NCI-H82 (cell line): ENCODE data around the gene ERN2.
"Not testable (repeated sequence)": the region's sequence is repeated elsewhere in the genome, so short reads cannot be mapped to it uniquely, and the experiment has no call there.

ENCODE experiments used
- DNase-seq: peaks from one replicate; lab custom pipeline; 2025; lab: John Stamatoyannopoulos, UW

ERN2 gene

DNA sequence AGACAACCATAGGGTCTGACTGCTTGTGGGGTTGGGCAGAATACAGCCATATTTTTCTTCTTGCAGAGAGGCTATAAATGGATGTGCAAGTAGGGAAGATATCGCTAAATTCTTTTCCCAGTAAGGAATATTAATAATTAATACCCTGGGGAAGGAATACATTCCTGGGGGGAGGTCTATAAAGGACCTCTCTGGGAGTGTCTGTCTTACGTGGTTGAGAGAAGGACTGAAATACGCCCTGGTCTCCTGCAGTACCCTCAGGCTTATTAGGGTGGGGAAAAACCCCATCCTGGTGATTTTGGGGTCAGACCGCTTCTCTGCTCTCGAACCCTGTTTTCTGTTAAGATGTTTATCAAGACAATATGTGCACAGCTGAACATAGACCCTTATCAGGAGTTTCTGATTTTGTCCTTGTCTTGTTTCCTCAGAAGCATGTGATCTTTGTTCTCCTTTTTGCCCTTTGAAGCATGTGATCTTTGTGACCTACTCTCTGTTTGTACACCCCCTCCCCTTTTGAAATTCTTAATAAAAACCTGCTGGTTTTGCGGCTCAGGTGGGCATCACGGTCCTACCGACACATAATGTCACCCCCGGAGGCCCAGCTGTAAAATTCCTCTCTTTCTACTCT, 9.7 kb upstream of the ERN2 start:
- not testable (repeated sequence) for DNase-seq

DNA sequence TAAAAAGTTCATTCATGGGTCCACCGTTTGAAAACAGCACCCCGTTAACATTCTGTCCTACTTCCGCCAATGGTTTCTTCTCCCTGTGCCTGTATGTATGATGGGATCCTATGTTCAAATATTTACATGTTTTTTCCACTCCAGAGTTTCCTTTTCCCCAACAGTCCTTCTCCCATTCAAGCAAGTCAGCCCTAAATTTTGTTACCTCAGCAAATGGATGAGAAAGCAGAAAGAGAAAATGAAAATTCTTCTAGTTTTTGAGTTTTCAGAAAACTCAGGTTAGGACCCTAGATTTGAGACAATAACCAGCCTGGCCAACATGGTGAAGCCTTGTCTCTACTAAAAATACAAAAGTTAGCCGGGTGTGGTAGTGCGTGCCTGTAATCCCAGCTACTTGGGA, 3.5 kb upstream of the ERN2 start:
- DNase-seq: no peak

- no peak for DNase-seq
Measured at GRCh38 chr16:23711785-23712184, 1.2 kb downstream of the ERN2 start.

DNA sequence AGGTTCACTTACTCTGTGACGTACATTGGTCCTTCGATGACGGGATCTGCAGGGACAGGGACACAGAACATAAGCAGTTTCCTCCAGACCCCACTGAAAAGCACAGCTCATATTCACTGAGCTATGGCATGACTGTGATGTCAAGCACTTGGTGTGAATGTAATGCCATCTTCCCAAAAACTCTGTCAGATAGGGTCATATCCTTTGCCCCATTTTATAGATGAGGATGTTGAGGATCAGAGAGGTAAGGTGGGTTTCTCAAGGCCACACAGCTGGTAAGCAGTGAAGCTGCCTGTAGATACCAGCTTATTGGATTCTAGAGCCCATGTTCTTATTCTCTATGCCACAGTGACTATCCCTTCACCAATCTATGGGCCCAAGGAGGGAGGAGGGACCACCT, 2.5 kb downstream of the ERN2 start:
- DNase-seq: no peak

DNA sequence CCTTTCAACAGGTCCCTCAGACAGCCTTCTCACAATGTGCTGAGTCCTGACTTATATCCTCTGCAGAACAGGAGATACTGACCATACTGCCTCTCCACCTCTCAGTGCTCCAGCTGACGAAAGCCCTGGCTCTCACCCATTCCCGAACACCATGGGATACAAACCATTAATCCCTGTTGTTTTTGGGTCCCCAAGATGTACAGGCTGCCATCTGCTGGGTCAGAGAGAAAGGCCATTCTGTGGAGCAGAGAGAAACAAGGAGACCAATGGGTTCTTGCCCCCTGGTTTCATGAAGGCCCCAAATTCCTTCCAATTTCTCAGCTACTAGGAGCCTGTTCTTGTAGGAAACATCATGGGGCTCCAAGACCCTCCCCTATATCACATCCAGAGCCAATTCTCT, 3.0 kb downstream of the ERN2 start:
- DNase-seq: no peak

DNA sequence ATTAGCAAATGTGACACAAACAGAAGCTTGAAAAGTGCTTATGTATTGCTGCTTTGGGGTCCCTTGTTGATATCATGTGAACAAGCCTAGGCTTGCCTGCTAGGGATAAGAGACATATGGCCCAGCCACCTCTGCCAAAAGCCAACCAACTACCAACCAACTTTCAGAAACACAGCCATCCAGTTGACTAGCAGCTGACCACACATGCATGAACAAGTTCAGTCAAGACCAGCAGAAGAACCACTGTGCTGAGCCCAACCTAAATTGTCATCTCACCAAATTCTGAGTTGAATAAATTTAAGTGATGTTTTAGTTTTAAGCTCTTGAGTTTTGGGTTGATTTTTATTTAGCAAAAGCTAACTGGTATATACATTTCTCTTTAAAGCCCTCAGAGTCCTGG, 3.5 kb downstream of the ERN2 start:
- DNase-seq: no peak

GRCh38 chr16:23706439-23706838, 6.6 kb downstream of the ERN2 start:
- DNase-seq: no peak

GRCh38 chr16:23705517-23705902, 7.5 kb downstream of the ERN2 start:
- no peak for DNase-seq

DNA sequence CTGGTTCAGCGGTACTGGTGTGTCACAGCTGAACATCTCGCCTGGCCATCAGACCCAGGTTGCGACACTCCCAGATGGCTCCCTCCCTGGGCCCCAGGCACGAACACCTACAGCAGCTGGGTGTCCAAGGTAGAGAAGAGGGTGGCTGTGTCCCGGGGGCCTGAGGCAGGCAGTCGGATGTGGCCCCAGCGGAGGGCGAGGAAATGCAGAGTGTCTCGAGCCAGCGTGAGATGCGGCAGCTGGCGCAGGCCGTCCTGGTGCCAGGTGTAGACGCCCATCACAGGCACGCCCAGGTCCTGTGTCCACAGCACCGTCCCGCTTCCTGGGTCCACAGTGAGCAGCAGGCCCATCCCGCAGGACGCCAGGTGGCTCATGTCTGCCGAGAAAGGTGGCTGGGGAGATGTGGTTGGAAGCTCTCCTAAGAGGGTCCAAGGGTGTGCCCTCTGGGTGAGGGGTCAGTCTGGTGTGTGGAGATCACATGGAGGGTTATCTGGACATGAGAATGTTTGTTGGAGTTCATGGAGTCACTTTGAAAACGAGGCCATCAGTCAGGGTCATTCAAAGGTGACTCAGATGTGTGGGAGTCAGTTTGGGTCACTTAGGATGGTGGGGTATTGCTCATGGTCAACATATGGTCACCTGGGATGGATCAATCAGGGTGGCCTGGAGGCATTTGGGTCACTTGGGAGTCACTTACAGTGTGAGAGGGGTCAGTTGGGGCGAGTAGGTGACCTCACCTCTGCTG, 8.1 kb downstream of the ERN2 start:
- no peak for DNase-seq

GRCh38 chr16:23702951-23703350, 10.1 kb downstream of the ERN2 start:
- no peak for DNase-seq

GRCh38 chr16:23701045-23701444, 12.0 kb downstream of the ERN2 start:
- no peak for DNase-seq

DNA sequence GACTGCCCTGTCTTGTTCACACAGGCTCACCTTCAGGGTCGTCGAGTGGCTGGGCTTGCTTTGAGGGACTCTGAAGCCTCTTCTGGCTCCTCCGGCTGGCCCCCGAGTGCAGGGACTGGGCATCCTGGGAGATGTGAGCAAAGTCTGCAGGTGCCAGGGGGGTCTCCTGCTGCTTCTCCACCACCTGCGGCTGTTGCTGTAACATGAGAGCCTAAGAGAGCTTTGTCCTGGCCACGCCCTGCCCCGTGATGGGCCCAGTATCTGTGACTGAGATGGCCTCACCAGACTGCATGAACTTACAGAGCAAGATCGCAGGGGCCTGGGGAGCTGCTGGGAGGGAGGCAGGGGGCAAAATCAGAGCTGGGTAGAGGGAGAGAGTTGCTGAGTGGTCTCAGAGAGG, 12.5 kb downstream of the ERN2 start:
- DNase-seq: peak; percentile 42

DNA sequence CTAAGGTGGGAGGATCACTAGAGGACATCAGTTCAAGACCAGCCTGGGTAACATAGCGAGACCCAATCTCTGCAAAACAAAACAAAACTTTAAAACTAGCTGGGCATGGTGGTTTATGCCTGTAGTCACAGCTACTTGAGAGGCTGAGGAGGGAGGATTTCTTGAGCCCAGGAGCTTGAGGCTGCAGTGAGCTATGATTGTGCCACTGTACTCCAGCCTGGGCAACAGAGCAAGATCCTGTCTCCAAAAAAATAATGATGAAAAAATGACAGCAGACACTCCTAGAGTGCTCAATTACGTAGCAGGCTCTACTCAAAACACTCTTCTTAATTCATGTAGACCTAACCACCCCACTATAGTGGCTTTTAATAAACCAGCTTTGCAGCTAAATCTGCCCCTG, 12.9 kb downstream of the ERN2 start:
- no peak for DNase-seq

GRCh38 chr16:23699100-23699499, 13.9 kb downstream of the ERN2 start:
- no peak for DNase-seq

DNA sequence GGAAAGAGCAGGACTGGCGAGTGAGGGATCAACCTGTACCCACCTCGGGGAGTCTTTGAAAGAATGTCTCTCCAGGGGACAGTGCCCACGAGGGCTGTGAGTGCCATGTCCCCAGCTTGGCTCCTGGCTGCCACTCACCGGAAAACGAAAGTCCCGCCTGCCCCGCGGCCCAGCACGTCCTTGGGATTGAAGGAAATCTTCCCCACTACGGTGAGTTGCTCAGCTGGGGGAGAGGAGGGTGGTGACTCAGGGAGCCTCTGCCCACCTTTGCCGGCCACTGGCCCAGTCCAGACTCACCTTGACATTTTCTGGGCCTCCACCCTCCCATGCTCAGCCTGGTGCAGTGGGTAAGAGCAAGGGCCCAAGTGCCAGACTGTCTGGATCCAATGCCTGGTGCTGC, 17.3 kb downstream of the ERN2 start:
- no peak for DNase-seq

DNA sequence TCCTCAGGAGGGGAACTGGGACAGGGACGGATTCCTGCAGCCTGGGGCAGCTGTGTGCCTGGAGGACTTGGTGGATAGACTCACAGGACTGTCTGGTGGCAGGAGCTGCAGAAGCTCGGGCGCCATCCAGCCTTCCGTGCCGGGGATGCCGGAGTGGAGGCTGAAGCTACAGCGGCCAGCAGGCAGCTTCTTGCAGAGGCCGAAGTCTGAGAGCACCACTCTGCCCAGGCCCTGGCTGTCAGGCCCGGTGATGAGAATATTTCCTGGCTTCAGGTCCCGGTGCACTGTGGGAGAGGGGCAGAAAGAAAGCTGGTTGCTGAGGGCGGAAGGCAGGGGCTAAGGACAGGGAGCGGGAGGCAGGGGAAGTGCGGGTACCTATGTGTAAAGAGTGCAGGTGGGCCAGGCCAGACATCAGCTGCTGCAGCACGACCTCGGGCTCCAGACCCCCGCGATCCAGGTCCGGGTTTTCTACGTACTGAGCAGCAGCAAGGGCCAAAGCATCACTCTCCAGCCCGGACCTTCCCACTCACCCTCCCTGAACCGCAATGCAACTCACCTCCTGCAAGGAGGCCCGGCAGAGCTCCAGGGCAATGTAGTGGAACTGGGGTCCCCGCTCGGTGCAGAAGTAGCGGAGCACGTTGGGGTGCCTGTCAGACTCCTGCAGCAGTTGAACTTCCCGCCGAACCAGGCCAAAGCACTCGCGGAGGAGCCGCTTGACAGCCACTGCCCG, 18.2 kb downstream of the ERN2 start:
- peak; percentile 47 for DNase-seq

DNA sequence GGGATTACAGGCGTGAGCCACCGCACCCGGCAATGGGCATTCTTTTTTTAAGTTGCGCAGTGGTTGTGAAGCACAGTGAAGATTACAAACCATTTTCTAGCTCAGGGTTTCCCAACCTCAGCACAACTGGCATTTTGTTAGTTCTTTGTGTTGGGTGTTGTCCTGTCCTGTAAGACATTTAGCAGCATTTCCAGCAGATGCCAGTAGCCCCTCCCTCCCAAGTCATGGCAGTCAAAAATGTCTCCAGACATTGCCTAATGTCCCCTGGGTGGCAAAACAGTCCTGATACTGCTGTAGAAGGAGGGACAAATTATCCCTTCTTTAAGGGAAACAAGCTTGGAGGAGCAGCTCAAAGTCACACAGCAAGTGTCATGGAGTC, 18.8 kb downstream of the ERN2 start:
- no peak for DNase-seq

DNA sequence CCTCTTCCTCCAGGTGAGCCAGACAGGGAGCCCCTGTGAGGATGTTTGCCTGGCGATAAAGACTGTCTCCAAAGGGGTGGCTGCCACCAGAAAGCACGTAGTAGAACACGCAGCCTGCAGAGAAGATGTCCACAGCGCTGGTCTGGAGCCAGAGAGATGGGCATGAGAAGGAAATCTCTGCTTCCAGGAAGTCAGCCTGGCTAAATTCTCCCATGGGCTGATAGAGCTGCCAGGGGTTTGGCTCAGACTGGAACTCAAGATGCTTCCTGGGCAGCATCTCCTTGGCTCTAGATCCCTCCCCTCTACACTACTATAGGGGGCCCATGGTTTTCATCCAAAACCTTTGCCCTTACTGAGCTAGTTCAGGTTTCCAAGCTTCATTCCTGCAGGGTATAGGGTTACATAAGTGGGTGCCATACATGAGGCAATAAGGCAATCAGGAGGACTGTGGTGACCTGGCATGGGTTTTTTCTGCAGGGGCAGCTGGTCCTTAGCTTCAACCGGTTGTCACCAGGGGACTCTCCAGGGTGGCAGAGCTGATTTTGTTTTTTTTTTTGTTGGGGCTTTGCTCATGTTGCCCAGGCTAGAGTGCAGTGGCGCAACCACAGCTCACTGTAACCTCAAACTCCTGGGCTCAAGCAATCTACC, 20.7 kb downstream of the ERN2 start:
- DNase-seq: no peak

DNA sequence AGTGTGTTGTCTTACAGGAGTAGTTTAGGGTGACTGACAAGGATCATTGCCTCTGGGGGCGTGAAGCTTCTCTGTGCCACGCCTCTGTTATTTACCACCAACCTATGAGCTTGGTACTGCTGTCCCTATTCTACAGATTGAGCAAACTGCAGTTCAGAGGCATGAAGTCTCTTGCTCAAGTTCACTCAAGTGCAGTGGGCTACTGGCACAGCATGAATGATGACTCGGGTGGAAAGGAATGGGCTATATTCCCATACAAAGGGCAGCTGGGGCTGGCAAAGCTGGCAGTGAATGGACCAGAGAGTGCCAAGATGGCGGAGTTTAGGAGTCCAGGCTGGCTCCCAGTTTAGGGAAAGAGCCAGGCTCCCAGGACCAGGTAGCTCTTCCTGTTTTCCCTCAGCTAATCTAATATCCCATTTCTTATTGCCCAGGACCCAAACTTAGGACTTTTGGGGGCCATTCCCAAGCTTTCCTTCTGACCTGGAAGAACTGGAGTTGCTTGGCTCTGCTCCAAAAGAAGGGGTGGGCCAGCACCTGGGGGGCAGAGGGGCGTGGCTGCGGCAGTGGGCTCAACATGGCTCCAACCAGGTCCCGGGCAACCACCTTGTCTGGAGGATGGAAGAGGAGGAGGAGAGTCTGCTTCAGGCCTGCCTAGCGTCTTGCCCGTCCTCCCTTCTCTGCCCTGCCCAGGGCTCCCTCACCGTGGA, 21.4 kb downstream of the ERN2 start:
- peak; percentile 24 for DNase-seq

DNA sequence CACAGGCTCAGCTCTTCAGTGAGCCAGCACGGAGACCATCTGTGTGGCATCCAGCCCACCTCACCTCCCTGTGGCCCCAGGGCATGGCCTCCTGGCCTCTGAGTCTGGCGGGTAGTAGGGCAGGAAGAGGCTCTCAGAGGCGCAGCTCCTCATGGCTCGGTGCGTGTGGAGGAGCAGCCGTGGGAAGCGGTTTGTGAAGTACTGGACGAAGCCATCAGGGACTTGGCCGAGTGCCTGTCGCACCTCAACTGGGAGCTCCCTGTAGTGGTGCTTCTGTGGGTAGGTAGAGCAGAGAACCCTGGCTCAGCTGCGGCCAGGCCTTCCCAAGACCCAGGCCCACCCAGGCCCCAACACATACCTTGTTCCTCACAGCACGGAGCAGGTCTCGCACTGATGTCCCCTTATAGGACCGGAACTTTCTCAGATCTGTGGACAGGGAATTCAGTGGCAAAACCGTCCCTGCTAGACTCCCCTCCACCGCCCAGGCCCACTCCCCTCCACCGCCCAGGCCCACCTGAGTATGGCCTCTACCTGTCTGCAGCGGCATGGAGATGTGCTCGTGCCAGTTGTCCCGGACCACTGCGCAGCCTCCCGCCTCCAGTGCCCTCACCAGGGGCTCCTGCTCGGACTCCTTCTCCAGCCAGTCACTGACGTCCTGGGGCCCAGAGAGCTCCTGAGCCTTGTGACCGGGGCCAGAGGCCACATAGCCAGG, 22.1 kb downstream of the ERN2 start:
- DNase-seq: no peak

GRCh38 chr16:23689442-23690187, 23.4 kb downstream of the ERN2 start:
- no peak for DNase-seq
